Measurements from ENCODE around the gene DGKE. TPM values are rescaled to one million over a fixed set of nuclear protein-coding genes. Genes with fewer than 3 reads are reported as not detected.

The DGKE gene
- total RNA-seq, 1 donor from 2014 or later: 33.6 TPM

- no peak overlapping the region for H3K27ac Mint-ChIP-seq
- H3K9me3 Mint-ChIP-seq: no peaks in the 10 kb centered on the region
- no peak for DNase-seq
- peaks cover 35% of the 10 kb centered on the region for H3K36me3 Mint-ChIP-seq (ENCODE audit: low read depth)
- intact Hi-C loops (cut with micrococcal nuclease): no loop called here
- no peak overlapping the region for H3K4me3 Mint-ChIP-seq
- H3K27me3 Mint-ChIP-seq: no peaks in the 10 kb centered on the region
- H3K4me1 Mint-ChIP-seq: peaks cover 18% of the 10 kb centered on the region
Measured at GRCh38 chr17:56842577-56842976, 8.6 kb downstream of the DGKE start.

- Mint-ChIP-seq H3K27ac (no peak overlapping the region), H3K9me3 (no peaks in the 10 kb centered on the region), H3K4me1 (no peaks in the 10 kb centered on the region), H3K27me3 (no peaks in the 10 kb centered on the region), H3K4me3 (no peak overlapping the region), H3K36me3 (ENCODE audit: low read depth) (peaks cover 34% of the 10 kb centered on the region)
- intact Hi-C loops (cut with micrococcal nuclease): no loop called here
- DNase-seq: no peak
Measured at GRCh38 chr17:56845934-56846333, 12.0 kb downstream of the DGKE start.

- Mint-ChIP-seq H3K27me3 (no peaks in the 10 kb centered on the region), H3K27ac (no peak overlapping the region), H3K4me1 (no peaks in the 10 kb centered on the region), H3K9me3 (no peaks in the 10 kb centered on the region), H3K4me3 (no peak overlapping the region), H3K36me3 (ENCODE audit: low read depth) (peaks cover 40% of the 10 kb centered on the region)
- no peak for DNase-seq
- intact Hi-C loops (cut with micrococcal nuclease): no loop called here
Measured at GRCh38 chr17:56847106-56847505, 13.2 kb downstream of the DGKE start.

- no peaks in the 10 kb centered on the region for H3K27me3 Mint-ChIP-seq
- H3K27ac Mint-ChIP-seq: no peak overlapping the region
- H3K36me3 Mint-ChIP-seq (ENCODE audit: low read depth): peaks cover 46% of the 10 kb centered on the region
- intact Hi-C loops (cut with micrococcal nuclease): no loop called here
- no peak overlapping the region for H3K4me3 Mint-ChIP-seq
- no peaks in the 10 kb centered on the region for H3K9me3 Mint-ChIP-seq
- H3K4me1 Mint-ChIP-seq: no peaks in the 10 kb centered on the region
- DNase-seq: peak; percentile 19
Measured at GRCh38 chr17:56849131-56849530, 15.2 kb downstream of the DGKE start.

- Mint-ChIP-seq H3K27me3 (no peaks in the 10 kb centered on the region), H3K27ac (no peak overlapping the region), H3K9me3 (no peaks in the 10 kb centered on the region), H3K4me1 (no peaks in the 10 kb centered on the region), H3K36me3 (ENCODE audit: low read depth) (peaks cover 48% of the 10 kb centered on the region), H3K4me3 (no peak overlapping the region)
- intact Hi-C loops (cut with micrococcal nuclease): no loop called here
- no peak for DNase-seq
Measured at GRCh38 chr17:56850591-56850990, 16.6 kb downstream of the DGKE start.

- intact Hi-C loops (cut with micrococcal nuclease): no loop called here
- peaks cover 50% of the 10 kb centered on the region for H3K36me3 Mint-ChIP-seq (ENCODE audit: low read depth)
- no peaks in the 10 kb centered on the region for H3K9me3 Mint-ChIP-seq
Measured at GRCh38 chr17:56851008-56851407, 17.1 kb downstream of the DGKE start.

GRCh38 chr17:56861899-56862298 lies 27.9 kb downstream of the DGKE start:
- no peaks in the 10 kb centered on the region for H3K9me3 Mint-ChIP-seq
- H3K27ac Mint-ChIP-seq: no peak overlapping the region
- peak; percentile 15 for DNase-seq
- H3K4me1 Mint-ChIP-seq: no peaks in the 10 kb centered on the region
- H3K27me3 Mint-ChIP-seq: no peaks in the 10 kb centered on the region
- intact Hi-C loops (cut with micrococcal nuclease): no loop called here
- peaks cover 35% of the 10 kb centered on the region for H3K36me3 Mint-ChIP-seq (ENCODE audit: low read depth)
- H3K4me3 Mint-ChIP-seq: no peak overlapping the region

More at GRCh38 chr17:56851008-56851407, 17.1 kb downstream of the DGKE start:
- no peak overlapping the region for H3K4me3 Mint-ChIP-seq
- H3K4me1 Mint-ChIP-seq: no peaks in the 10 kb centered on the region
- H3K27ac Mint-ChIP-seq: no peak overlapping the region
- peak; percentile 41 for DNase-seq
- no peaks in the 10 kb centered on the region for H3K27me3 Mint-ChIP-seq

GRCh38 chr17:56863974-56864373 lies 30.0 kb downstream of the DGKE start:
- Mint-ChIP-seq H3K4me1 (no peaks in the 10 kb centered on the region), H3K27me3 (no peaks in the 10 kb centered on the region), H3K9me3 (no peaks in the 10 kb centered on the region), H3K27ac (no peak overlapping the region), H3K36me3 (ENCODE audit: low read depth) (peaks cover 31% of the 10 kb centered on the region), H3K4me3 (no peak overlapping the region)
- intact Hi-C loops (cut with micrococcal nuclease): no loop called here
- DNase-seq: peak; percentile 49

GRCh38 chr17:56866076-56866475 lies 32.1 kb downstream of the DGKE start:
- intact Hi-C loops (cut with micrococcal nuclease): no loop called here
- peak; percentile 21 for DNase-seq
- Mint-ChIP-seq H3K36me3 (ENCODE audit: low read depth) (peaks cover 30% of the 10 kb centered on the region), H3K4me3 (no peak overlapping the region), H3K4me1 (peaks cover 9% of the 10 kb centered on the region), H3K27me3 (no peaks in the 10 kb centered on the region), H3K9me3 (peaks cover 3% of the 10 kb centered on the region), H3K27ac (no peak overlapping the region)

- DNase-seq: peak; percentile 56
- H3K27ac Mint-ChIP-seq: no peak overlapping the region
- no peaks in the 10 kb centered on the region for H3K27me3 Mint-ChIP-seq
- peaks cover 3% of the 10 kb centered on the region for H3K9me3 Mint-ChIP-seq
- H3K36me3 Mint-ChIP-seq (ENCODE audit: low read depth): peaks cover 28% of the 10 kb centered on the region
- intact Hi-C loops (cut with micrococcal nuclease): no loop called here
- no peak overlapping the region for H3K4me3 Mint-ChIP-seq
- peaks cover 9% of the 10 kb centered on the region for H3K4me1 Mint-ChIP-seq
Measured at GRCh38 chr17:56866496-56866895, 32.5 kb downstream of the DGKE start.

GRCh38 chr17:56867948-56868376 lies 34.0 kb downstream of the DGKE start:
- DNase-seq: peak; percentile 46
- Mint-ChIP-seq H3K4me1 (peaks cover 9% of the 10 kb centered on the region), H3K27ac (no peak overlapping the region), H3K27me3 (no peaks in the 10 kb centered on the region), H3K9me3 (peaks cover 3% of the 10 kb centered on the region), H3K36me3 (ENCODE audit: low read depth) (peaks cover 24% of the 10 kb centered on the region), H3K4me3 (no peak overlapping the region)
- intact Hi-C loops (cut with micrococcal nuclease): no loop called here

- peaks cover 9% of the 10 kb centered on the region for H3K4me1 Mint-ChIP-seq
- H3K27ac Mint-ChIP-seq: no peak overlapping the region
- DNase-seq: no peak
- intact Hi-C loops (cut with micrococcal nuclease): no loop called here
- no peak overlapping the region for H3K4me3 Mint-ChIP-seq
- peaks cover 3% of the 10 kb centered on the region for H3K9me3 Mint-ChIP-seq
- no peaks in the 10 kb centered on the region for H3K27me3 Mint-ChIP-seq
- H3K36me3 Mint-ChIP-seq (ENCODE audit: low read depth): peaks cover 21% of the 10 kb centered on the region
Measured at GRCh38 chr17:56868716-56869115, 34.8 kb downstream of the DGKE start.

GRCh38 chr17:56870081-56870651 lies 36.2 kb downstream of the DGKE start:
- Mint-ChIP-seq H3K4me3 (no peak overlapping the region), H3K4me1 (peaks cover 9% of the 10 kb centered on the region), H3K27ac (peak overlapping the region; percentile 79), H3K9me3 (peaks cover 3% of the 10 kb centered on the region), H3K27me3 (no peaks in the 10 kb centered on the region), H3K36me3 (ENCODE audit: low read depth) (peaks cover 14% of the 10 kb centered on the region)
- intact Hi-C loops (cut with micrococcal nuclease): no loop called here
- no peak for DNase-seq

- H3K4me1 Mint-ChIP-seq: no peaks in the 10 kb centered on the region
- no peaks in the 10 kb centered on the region for H3K9me3 Mint-ChIP-seq
- DNase-seq: no peak
- H3K27me3 Mint-ChIP-seq: no peaks in the 10 kb centered on the region
- no peak overlapping the region for H3K27ac Mint-ChIP-seq
- intact Hi-C loops (cut with micrococcal nuclease): no loop called here
- H3K36me3 Mint-ChIP-seq (ENCODE audit: low read depth): no peaks in the 10 kb centered on the region
- no peak overlapping the region for H3K4me3 Mint-ChIP-seq
Measured at GRCh38 chr17:56876766-56877179, 42.8 kb downstream of the DGKE start.

- H3K4me1 Mint-ChIP-seq: no peaks in the 10 kb centered on the region
- peaks cover 3% of the 10 kb centered on the region for H3K36me3 Mint-ChIP-seq (ENCODE audit: low read depth)
- intact Hi-C loops (cut with micrococcal nuclease): no loop called here
- H3K27ac Mint-ChIP-seq: no peak overlapping the region
- no peaks in the 10 kb centered on the region for H3K9me3 Mint-ChIP-seq
- DNase-seq: no peak
- no peak overlapping the region for H3K4me3 Mint-ChIP-seq
- H3K27me3 Mint-ChIP-seq: no peaks in the 10 kb centered on the region
Measured at GRCh38 chr17:56879280-56879679, 45.3 kb downstream of the DGKE start.
